Measurements from ENCODE around the gene ARHGAP6.

Gene ARHGAP6

DNA sequence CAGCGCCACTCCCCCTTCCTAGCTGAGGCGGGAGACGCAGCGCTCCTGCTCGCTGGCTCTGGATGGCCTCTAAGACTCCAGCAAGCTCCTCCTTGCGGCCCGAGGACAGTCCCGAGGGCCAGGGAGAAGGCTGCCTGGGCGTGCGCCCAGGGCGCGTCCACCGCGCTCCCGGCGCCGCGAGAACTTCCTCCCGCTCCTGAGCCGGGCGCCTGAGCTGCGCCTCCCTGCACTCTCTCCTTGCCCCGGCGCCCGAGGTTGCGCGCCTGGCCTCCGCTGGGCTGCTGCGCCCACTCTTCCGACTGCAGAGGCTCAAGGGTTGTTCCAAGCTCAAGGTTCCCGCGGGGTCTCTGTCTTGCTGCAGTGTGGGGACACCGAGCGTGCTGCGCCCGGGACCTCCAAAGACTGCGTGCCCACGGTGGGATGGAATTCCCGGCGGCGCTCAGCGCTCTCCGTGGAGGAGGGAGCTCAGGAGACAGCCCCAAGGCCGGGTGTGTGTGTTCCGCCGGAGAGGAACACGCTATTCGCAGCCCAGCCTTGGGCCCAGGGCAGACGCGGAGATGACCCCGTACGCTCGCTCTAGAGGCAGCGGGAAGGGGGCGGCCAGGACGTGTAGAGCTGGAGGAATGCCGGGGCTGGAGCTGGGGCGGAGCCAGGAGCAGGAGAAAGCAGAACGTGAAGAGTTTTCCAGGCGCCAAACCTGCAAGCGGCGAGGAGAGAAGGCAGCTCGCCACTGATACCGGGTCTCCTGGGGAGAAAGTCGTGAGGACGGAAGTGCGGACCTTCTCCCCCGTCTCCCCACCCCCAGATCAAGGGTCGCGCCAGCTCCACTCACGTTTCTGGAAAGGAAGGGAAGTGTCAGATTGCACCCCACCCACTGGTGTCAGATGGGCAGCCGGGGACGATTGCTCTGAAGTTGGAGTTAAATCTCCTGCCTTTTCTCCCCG is at the start of gene ARHGAP6:
ARHGAP6 (minus strand) TSS at position 753 of the 944 bp plus-strand sequence. CDS start 1,092 bp downstream, outside the sequence.
- DNase-seq = no peak

- DNase-seq = no peak
Observed at GRCh38 chrX:11704725-11705495, 39.2 kb upstream of the ARHGAP6 start.

DNA sequence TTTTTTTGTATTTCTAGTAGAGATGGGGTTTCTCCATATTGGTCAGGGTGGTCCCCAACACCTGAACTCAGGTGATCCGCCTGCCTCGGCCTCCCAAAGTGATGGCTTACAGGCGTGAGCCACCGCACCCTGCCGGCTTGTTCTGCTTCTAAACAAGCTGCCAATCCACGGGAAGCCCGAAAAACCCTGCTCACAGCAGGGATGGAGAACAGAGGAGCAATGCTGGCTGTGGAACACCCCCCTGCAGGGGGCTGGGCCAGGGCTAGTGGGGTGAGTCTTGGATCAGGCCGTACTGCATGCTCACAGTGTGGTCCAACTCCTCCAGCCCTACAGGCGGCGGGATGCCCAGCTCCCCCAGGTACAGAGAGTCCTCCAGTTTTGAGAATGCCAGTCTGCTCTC is 38.1 kb upstream of the ARHGAP6 start:
- DNase-seq = no peak

- no peak for DNase-seq
Observed at GRCh38 chrX:11702965-11703631, 37.4 kb upstream of the ARHGAP6 start.

GRCh38 chrX:11702420-11702819 is 36.7 kb upstream of the ARHGAP6 start:
- no peak for DNase-seq

DNA sequence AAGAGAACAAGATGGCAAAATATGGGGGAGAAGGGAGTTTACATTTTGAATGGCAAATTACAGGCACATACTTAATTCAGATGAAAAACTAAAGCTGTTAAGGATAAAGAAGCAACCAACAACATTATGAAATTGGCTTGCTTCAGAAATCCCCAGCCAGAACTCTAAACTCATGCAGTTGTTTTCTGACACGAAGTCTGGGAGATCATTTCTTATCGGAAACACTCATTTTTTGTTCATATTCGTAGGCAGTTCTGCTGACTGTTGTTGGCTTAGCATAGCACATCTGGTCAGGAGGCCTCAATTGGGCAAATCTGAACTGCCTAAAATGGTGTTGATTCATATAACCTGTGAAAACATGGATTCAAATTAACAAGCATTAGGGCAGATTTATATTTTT is 33.0 kb upstream of the ARHGAP6 start:
- no peak for DNase-seq

GRCh38 chrX:11688201-11688600 is 22.5 kb upstream of the ARHGAP6 start:
- DNase-seq = no peak

DNA sequence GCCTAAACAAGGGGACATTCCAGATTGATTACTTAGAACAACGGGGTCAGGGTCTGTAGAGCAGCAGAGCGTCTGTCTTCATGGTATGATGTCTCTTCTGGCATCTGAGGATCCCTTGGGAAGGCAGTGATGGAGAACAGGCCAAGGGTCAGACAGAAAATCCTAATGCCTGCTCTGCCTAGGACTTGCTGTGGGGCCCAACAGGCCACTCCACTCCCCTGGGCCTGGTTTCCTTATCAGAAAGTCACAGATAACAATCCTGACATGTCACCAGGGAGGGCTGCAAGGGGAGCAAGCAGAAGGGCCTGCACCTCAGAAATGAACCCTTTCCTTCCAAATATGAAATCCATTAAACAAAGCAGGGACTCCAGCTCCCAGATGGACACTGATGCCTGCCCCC is 21.4 kb upstream of the ARHGAP6 start:
- no peak for DNase-seq

- DNase-seq = no peak
Observed at GRCh38 chrX:11683057-11683456, 17.3 kb upstream of the ARHGAP6 start.

- no peak for DNase-seq
Observed at GRCh38 chrX:11678158-11678557, 12.4 kb upstream of the ARHGAP6 start.

GRCh38 chrX:11672213-11672612 is 6.5 kb upstream of the ARHGAP6 start:
- DNase-seq = no peak

- DNase-seq = no peak
Observed at GRCh38 chrX:11670316-11670715, 4.6 kb upstream of the ARHGAP6 start.

GRCh38 chrX:11666952-11667685 is 1.4 kb upstream of the ARHGAP6 start:
- no peak for DNase-seq

DNA sequence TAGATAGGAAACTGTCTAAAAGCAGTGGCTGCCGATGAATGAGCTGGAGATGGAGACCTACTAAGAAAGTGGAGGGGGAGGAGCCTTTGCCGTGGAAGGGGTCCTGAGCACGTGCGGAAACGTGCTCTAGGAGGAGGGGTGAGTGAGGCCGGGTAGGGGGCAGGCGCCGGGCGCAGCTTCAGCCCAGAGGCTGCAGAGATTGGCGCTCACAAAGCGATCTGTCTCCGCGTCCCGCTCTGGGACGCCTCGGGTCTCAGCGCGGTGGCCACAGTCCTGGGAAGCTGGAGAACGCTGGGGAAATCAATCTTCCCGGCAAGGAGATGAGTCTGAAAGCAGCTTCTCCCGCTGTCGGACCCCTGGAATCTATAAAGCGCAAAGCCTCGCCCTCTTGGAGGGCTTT is 444 bp upstream of the ARHGAP6 start:
- DNase-seq = no peak

GRCh38 chrX:11664211-11665167 is 1.2 kb downstream of the ARHGAP6 start:
- DNase-seq = no peak

DNA sequence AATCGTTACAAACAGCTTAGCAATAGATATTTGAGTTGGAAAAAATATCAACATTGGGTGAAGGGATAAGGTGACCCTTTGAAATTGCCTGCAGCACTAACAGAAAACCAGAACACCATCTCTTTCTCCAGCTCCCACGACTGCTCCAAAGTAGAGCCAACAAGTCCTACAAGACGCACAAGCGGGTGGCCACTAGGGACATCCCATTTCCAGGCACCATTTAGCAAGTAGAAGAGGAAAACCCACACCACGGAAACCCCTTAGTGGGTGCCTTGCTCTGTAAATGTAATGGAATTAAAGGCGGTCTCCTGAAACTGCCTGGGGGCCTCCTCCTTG is 1.9 kb downstream of the ARHGAP6 start:
- no peak for DNase-seq

GRCh38 chrX:11655282-11656015 is 10.3 kb downstream of the ARHGAP6 start:
- DNase-seq = no peak

GRCh38 chrX:11648705-11649519 is 16.8 kb downstream of the ARHGAP6 start:
- DNase-seq = no peak

DNA sequence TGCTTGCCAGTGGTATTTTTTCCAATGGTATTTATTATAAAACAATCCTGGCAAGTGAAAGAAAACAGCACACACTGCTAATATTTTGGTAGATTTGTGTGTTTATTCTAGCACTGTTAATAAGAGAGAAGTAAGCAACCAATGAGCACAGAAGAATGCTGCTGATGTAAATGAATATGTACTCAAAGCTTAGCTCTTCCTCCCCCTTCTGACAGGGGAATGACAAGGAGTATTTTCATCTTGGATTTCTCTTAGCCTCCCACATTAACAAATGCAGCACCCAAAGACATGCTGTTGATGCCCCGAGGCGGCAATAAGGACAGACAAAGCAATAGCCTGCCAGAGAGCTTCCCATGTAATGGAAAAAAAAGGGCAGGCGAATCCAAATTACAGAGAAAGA is 18.6 kb downstream of the ARHGAP6 start:
- DNase-seq = no peak

Measured in stimulated activated CD4-positive, alpha-beta T cell treated with anti-CD3 and anti-CD28 coated beads, Interleukin-4, amount 100 ng/mL, for 1 hour (primary cell).